Epithelial cell of proximal tubule (primary cell): ENCODE results near the gene COL24A1. TPM values are rescaled to one million over a fixed set of nuclear protein-coding genes. Genes with fewer than 3 reads are reported as not detected.
"Not testable (repeated sequence)": the region's sequence is repeated elsewhere in the genome, so short reads cannot be mapped to it uniquely, and the experiment has no call there.

Experiments used
- DNase-seq: peaks from one replicate; pipeline ENCODE4 v3.0.0-alpha.2; 2011; ENCODE audit warnings: low read depth
- H3K4me3 ChIP-seq: 2 replicates; pipeline ENCODE4 v1.5.1; 2011; ENCODE audit warnings: low read depth, mild to moderate bottlenecking, low read length
- total RNA-seq: library from RNA; depleted of rRNA; stranded (reverse); fragments of >200 nt; gene quantifications from 2 replicates; pipeline ENCODE4 v1.2.3, GENCODE V29; 2015
- TF ChIP-seq, protein P1 (sequence below): conservative IDR thresholded peaks from 2 replicates; pipeline ENCODE4 v1.5.1; 2012; ENCODE audit warnings: low read depth, mild to moderate bottlenecking, low read length

COL24A1 gene
- total RNA-seq, 1 donor from 2014 or later = 0.06 TPM

DNA sequence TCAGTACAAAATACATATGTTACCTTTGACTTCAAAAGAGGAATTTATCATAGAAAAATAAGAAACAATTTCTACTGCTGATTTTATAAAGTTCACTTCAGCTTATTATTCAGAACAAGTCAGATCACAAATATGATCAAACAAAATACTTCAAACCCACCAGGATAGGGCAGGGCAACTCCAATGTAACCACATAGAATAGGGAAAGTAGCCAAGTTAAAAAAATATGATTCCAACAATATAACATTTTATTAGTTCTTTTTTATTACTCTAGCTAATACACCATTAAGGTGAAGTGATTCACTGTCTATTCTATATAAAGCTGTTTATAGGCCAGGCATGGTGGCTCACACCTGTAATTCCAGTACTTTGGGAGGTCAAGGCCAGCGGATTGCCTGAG is 393.8 kb downstream of the COL24A1 start:
- no peak for DNase-seq
- TF ChIP-seq, protein P1, sequence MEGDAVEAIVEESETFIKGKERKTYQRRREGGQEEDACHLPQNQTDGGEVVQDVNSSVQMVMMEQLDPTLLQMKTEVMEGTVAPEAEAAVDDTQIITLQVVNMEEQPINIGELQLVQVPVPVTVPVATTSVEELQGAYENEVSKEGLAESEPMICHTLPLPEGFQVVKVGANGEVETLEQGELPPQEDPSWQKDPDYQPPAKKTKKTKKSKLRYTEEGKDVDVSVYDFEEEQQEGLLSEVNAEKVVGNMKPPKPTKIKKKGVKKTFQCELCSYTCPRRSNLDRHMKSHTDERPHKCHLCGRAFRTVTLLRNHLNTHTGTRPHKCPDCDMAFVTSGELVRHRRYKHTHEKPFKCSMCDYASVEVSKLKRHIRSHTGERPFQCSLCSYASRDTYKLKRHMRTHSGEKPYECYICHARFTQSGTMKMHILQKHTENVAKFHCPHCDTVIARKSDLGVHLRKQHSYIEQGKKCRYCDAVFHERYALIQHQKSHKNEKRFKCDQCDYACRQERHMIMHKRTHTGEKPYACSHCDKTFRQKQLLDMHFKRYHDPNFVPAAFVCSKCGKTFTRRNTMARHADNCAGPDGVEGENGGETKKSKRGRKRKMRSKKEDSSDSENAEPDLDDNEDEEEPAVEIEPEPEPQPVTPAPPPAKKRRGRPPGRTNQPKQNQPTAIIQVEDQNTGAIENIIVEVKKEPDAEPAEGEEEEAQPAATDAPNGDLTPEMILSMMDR = no peak
- H3K4me3 ChIP-seq = no peak overlapping the region

DNA sequence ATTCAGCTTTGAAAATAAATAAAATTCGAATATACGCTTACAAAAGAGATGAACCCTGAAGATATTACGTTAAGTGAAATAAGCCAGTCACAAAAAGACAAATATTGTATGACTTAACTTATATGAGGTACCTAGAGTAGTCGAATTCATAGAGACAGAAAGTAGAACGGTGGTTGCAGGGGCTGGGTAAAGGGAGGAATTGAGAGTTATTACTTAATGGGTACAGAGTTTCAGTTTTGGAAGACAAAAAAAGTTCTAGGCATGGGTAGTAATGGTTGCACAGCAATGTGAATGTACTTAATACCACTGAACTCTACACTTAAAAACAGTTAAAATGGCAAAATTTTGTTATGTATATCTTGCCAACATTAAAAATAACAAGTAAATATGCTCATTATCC is 399.7 kb downstream of the COL24A1 start:
- TF ChIP-seq, protein P1 = no peak
- H3K4me3 ChIP-seq = no peak overlapping the region
- no peak for DNase-seq

DNA sequence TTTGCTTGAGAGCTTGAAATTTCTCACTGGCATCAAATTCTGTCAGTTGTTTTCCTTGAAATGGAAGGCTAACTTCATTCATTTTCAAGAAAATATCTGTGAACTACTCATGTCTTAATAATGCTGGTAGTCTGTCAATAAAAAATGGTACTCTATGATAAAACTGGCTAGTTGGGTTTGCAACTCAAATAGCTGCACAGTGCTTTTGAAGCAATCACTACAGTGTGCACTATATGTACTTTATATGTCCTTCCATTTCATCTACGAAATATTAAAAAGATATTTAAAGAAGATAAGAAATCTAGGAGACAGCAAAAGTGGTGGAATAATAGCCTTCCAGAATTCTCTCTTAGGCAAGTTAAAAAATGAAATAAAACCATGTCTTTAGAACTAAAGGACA is 408.5 kb downstream of the COL24A1 start:
- TF ChIP-seq, protein P1 = no peak
- no peak overlapping the region for H3K4me3 ChIP-seq
- no peak for DNase-seq

DNA sequence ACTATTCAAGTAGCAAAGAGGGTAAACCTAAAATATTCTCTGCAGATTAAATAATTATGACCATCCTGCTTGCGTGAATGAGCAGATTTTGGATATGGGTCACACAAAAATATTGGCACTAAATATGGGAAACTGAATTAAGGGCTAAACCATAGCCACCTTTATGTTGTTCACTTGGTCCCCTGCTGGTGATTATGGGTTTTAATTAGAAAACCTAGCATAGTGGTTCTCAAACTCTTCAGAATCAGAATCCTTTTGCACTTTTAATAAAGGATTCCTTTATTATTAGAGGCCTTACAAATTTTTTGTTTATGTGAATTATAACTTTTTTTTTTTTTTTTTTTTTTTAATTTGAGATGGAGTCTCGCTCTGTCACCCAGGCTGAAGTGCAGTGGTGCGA is 409.8 kb downstream of the COL24A1 start:
- DNase-seq = no peak
- H3K4me3 ChIP-seq = no peak overlapping the region
- TF ChIP-seq, protein P1 = no peak

DNA sequence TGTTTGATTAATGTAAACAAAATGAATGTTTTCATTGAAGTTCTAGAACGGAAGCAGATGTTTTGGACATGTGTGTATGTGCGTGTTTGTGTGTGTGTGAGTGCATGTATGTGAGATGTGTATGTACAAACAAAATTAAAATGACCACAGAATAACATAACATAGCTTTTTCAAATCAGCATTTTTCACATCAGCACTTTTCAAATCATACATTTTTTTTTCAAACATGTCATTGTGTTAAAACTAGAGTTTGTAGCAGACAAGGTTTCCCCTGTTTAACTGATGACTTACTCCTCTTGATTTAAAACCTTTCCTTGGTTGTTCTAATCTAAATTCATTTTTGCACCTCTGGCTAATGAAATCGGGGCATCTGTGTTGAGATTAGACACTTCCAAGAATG is 412.8 kb downstream of the COL24A1 start:
- H3K4me3 ChIP-seq = no peak overlapping the region
- no peak for DNase-seq
- TF ChIP-seq, protein P1 = no peak

DNA sequence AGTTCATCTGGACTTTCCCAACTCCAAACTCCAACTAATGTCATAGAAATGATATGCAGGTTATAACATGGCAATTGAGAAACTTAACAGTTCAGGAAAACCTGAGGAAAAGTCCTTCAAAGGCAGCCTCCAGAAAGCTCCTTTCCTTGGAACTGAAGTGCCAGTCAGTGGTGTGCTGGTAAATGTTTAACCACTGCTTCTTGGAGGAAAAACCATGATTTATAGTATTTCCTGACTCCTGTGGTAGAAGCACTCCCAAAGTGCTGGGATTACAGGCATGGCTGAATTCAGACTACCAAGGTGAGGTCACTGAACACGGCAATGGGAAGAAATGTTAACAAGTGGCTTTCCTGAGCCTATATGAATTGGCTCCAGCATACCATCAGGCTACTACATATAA is 421.6 kb downstream of the COL24A1 start:
- DNase-seq = peak; percentile 88
- H3K4me3 ChIP-seq = no peak overlapping the region
- TF ChIP-seq, protein P1 = no peak

DNA sequence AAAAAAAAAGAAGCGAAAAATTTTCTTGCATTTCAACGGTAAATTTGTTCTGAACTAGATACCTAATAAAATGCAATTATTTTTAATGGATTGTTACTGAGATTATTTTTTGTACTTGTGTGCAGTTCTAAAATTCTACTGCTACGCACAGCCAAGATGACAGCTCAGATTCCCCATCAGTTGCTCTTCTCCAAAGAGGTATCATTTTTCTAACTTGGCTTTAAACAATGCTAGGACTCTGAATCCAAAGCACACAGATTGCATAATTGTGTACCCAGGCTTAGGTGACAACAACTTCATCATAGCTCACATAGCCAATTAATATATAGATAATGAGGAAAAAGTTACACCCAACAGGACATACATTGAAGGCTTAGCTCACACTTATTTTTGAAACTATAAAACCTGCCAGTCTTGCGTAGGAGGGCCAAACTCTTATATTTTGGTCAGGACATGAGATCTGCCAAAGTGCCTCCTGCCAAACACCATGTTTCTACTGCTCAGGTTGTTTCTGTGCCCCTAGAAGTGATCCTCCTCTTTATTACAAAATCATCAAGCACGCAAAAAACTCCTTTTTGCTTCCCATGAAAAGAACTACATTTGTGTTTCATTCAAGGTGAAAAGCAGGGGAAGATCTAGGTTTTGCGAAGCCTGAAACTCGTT is 437.8 kb downstream of the COL24A1 start:
- TF ChIP-seq, protein P1 = no peak
- H3K4me3 ChIP-seq = no peak overlapping the region
- DNase-seq = no peak

DNA sequence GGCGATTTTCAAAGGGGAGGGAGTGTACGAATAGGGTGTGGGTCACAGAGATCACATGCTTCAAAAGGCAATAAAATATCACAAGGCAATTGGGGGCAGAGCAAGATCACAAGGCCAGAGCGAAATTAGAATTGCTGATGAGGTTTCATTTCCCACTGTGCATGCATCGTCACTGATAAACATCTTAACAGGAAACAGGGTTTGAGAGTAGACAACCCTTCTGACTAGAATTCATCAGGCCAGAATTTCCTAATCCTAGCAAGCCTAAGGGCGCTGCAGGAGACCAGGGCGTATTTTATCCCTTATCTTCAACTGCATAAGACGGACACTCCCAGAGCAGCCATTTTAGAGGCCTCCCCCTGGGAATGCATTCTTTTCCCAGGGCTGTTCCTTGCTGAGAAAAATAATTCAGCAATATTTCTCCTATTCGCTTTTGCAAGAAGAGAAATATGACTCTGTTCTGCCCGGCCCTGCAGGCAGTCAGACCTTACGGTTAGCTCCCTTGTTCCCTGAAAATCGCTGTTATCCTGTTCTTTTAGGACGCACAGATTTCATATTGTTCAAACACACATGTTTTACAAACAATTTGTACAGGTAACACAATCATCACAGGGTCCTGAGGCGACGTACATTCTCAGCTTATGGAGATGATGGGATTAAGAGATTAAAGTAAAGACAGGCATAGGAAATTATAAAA is 442.0 kb downstream of the COL24A1 start:
- not testable (repeated sequence) for DNase-seq, H3K4me3 ChIP-seq
